ENCODE data around the gene GPC6.

DNA sequence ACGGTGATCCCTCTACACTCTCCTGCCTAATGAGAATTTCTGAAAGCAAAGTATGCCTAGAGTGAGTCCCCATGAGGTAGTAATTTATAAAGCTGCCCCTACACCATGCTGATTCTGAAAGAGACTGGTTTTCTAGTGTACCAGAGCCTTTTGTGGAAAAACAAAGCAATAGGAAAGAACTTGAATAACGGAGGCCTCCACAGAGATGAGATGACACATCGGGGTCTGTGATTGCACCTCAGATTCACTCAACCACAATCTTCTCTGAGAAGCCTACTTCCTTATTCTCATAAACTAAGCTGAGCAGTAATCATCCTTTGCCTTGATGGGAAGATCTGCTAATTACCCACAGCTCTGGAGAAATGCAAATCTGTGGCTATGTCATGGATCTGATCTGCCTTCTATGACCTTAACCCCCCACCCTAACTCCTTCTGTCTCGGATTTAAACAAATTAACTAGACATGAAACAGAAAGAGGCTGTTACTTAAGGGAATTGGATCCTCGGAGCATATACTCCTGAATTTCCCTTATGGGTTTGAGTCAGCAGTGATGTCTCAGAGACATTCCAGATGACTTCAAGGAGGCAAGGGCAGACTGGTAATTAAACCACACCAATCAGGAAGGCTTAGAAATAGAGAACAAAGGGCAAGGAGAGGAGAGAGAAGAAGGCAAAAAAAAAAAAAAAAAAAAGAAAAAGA lies 1124.8 kb downstream of the GPC6 start:
- TF ChIP-seq, protein P1, sequence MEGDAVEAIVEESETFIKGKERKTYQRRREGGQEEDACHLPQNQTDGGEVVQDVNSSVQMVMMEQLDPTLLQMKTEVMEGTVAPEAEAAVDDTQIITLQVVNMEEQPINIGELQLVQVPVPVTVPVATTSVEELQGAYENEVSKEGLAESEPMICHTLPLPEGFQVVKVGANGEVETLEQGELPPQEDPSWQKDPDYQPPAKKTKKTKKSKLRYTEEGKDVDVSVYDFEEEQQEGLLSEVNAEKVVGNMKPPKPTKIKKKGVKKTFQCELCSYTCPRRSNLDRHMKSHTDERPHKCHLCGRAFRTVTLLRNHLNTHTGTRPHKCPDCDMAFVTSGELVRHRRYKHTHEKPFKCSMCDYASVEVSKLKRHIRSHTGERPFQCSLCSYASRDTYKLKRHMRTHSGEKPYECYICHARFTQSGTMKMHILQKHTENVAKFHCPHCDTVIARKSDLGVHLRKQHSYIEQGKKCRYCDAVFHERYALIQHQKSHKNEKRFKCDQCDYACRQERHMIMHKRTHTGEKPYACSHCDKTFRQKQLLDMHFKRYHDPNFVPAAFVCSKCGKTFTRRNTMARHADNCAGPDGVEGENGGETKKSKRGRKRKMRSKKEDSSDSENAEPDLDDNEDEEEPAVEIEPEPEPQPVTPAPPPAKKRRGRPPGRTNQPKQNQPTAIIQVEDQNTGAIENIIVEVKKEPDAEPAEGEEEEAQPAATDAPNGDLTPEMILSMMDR (IDR thresholded peaks at IDR 0.05) = no peak
- no peak for TF ChIP-seq POLR2AphosphoS5 (IDR thresholded peaks at IDR 0.05; ENCODE audit: insufficient read depth in 1 of 2, low read depth in 1 of 2)

All from vagina (tissue), 2 donors.